ENCODE measurements around the gene PLSCR4. TPM values are rescaled to one million over a fixed set of nuclear protein-coding genes. Genes with fewer than 3 reads are reported as not detected.

The PLSCR4 gene
- total and polyA plus RNA-seq, 9 of the 15 experiments (the other 6 are each of a cell fraction or from before 2014, with no cell fraction given), result 0.11 to 0.68 (median 0.21) TPM

DNA sequence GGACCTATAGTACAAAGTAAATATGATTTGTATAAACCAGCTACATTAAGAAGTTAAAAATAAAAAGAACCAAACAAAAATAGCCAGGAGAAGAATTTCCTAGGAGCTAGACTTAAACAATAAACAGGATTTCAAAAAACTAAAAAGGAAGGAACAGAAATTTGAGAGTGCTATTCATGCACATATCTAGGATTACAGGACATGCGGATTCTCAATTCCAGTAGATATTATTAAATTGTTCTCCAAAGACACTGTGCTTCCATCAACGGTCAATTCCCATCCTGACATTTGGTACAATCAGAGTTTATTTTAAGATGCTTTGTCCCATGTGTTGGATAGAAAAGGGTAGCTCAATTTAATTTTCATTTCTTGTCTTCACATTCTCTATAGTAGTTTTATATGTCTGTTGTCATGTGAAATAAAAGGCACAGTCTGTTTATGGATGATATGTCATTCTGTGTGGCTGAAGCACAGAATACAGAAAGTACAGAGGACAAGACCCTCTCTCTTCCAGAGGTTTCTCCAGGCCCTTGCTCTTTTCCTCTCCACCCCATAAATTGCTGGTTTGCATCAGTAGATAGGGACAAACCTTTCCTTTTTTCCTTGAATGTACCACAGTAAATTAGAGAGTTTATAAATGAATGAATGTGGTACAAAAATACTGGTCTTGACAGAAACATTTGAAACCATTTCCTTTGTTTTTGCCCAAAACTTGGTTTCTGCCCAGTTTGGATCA lies 93.4 kb downstream of the PLSCR4 start (continued):
- TF ChIP-seq, protein P1, sequence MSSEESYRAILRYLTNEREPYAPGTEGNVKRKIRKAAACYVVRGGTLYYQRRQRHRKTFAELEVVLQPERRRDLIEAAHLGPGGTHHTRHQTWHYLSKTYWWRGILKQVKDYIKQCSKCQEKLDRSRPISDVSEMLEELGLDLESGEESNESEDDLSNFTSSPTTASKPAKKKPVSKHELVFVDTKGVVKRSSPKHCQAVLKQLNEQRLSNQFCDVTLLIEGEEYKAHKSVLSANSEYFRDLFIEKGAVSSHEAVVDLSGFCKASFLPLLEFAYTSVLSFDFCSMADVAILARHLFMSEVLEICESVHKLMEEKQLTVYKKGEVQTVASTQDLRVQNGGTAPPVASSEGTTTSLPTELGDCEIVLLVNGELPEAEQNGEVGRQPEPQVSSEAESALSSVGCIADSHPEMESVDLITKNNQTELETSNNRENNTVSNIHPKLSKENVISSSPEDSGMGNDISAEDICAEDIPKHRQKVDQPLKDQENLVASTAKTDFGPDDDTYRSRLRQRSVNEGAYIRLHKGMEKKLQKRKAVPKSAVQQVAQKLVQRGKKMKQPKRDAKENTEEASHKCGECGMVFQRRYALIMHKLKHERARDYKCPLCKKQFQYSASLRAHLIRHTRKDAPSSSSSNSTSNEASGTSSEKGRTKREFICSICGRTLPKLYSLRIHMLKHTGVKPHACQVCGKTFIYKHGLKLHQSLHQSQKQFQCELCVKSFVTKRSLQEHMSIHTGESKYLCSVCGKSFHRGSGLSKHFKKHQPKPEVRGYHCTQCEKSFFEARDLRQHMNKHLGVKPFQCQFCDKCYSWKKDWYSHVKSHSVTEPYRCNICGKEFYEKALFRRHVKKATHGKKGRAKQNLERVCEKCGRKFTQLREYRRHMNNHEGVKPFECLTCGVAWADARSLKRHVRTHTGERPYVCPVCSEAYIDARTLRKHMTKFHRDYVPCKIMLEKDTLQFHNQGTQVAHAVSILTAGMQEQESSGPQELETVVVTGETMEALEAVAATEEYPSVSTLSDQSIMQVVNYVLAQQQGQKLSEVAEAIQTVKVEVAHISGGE (CRISPR knock-in tag; IDR thresholded peaks at IDR 0.05), result no peak
- TF ChIP-seq KAT8 (IDR thresholded peaks at IDR 0.05; ENCODE audit: low read depth), result no peak
- TF ChIP-seq, protein P2, sequence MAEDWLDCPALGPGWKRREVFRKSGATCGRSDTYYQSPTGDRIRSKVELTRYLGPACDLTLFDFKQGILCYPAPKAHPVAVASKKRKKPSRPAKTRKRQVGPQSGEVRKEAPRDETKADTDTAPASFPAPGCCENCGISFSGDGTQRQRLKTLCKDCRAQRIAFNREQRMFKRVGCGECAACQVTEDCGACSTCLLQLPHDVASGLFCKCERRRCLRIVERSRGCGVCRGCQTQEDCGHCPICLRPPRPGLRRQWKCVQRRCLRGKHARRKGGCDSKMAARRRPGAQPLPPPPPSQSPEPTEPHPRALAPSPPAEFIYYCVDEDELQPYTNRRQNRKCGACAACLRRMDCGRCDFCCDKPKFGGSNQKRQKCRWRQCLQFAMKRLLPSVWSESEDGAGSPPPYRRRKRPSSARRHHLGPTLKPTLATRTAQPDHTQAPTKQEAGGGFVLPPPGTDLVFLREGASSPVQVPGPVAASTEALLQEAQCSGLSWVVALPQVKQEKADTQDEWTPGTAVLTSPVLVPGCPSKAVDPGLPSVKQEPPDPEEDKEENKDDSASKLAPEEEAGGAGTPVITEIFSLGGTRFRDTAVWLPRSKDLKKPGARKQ (CRISPR knock-in tag; IDR thresholded peaks at IDR 0.05), result no peak
